IMR-90 (cell line): ENCODE data around the gene BTBD9. TPM values are rescaled to one million over a fixed set of nuclear protein-coding genes. Genes with fewer than 3 reads are reported as not detected.

Experiments used
- ATAC-seq: fragments of 200-7000 bp; cut with Tn5 transposase; 2 replicates; pipeline ENCODE4 v1.9.1; 2020; ENCODE audit warnings: low read depth, mild to moderate bottlenecking, moderate library complexity
- BruUV-seq: library from RNA; stranded (reverse); fragments of 400-500 nt; replicated peaks from 2 replicates; lab custom pipeline; 2021; lab: Mats Ljungman, UMichigan
- CTCF ChIA-PET: fragments of 300-600 bp; formaldehyde crosslinking; extraction: SDS; loops from one replicate; lab custom pipeline; 2021; ENCODE audit warnings: antibody characterized with exemption; lab: Yijun Ruan, JAX
- POLR2A ChIA-PET: fragments of 300-600 bp; sonication (Branson Sonifier 250); formaldehyde crosslinking; loops from one replicate; lab custom pipeline; 2022; ENCODE audit warnings: antibody characterized with exemption; ENCODE audit not compliant: unreplicated experiment; lab: Charles Lee
- DNase-seq: peaks from one replicate; pipeline ENCODE4 v3.0.0; 2013
- H2AFZ ChIP-seq: replicated peaks from 2 replicates; pipeline ENCODE3; 2013; ENCODE audit warnings: low read length, mild to moderate bottlenecking; ENCODE audit not compliant: poor library complexity
- H2AK5ac ChIP-seq: 2 replicates; pipeline ENCODE4 v1.6.1; 2013; ENCODE audit warnings: low read depth, low read length, inconsistent platforms
- H2AK9ac ChIP-seq: replicated peaks from 2 replicates; pipeline ENCODE3; 2013; ENCODE audit warnings: mild to moderate bottlenecking, low read depth, low read length, moderate library complexity; ENCODE audit not compliant: poor library complexity
- H2BK120ac ChIP-seq: 2 replicates; pipeline ENCODE4 v1.6.1; 2013; ENCODE audit warnings: low read depth, low read length, inconsistent platforms
- H2BK15ac ChIP-seq: 3 replicates; pipeline ENCODE4 v1.6.1; 2013; ENCODE audit warnings: low read depth, low read length, inconsistent platforms
- H2BK20ac ChIP-seq: 2 replicates; pipeline ENCODE4 v1.6.1; 2013; ENCODE audit warnings: low read depth, mild to moderate bottlenecking, inconsistent platforms, low read length, moderate library complexity
- H2BK5ac ChIP-seq: 2 replicates; pipeline ENCODE4 v1.6.1; 2013; ENCODE audit warnings: mild to moderate bottlenecking, low read depth, low read length, inconsistent platforms; ENCODE audit not compliant: poor library complexity, severe bottlenecking
- H3K14ac ChIP-seq: replicated peaks from 2 replicates; pipeline ENCODE4 v1.6.1; 2013; ENCODE audit warnings: low read depth, low read length, inconsistent platforms
- H3K18ac ChIP-seq: 2 replicates; pipeline ENCODE4 v1.6.1; 2013; ENCODE audit warnings: low read depth, low read length, control low read depth
- H3K23ac ChIP-seq: 2 replicates; pipeline ENCODE4 v1.6.1; 2013; ENCODE audit warnings: low read depth, low read length, inconsistent platforms
- H3K27ac ChIP-seq: 2 replicates; pipeline ENCODE4 v1.5.1; 2013; ENCODE audit warnings: mild to moderate bottlenecking, control low read depth, low read length; ENCODE audit not compliant: insufficient read depth
- H3K27me3 ChIP-seq: 2 replicates; pipeline ENCODE4 v1.6.1; 2013; ENCODE audit warnings: low read length; ENCODE audit not compliant: control insufficient read depth, insufficient read depth
- H3K36me3 ChIP-seq: 2 replicates; pipeline ENCODE4 v1.6.1; 2013; ENCODE audit warnings: low read length, mixed read lengths; ENCODE audit not compliant: control insufficient read depth, insufficient read depth
- H3K4ac ChIP-seq: 2 replicates; pipeline ENCODE4 v1.6.1; 2013; ENCODE audit warnings: low read depth, low read length, inconsistent platforms
- H3K4me1 ChIP-seq: 2 replicates; pipeline ENCODE4 v1.6.1; 2013; ENCODE audit warnings: low read length, mixed read lengths; ENCODE audit not compliant: control insufficient read depth, insufficient read depth
- H3K4me2 ChIP-seq: 2 replicates; pipeline ENCODE4 v1.6.1; 2013; ENCODE audit warnings: low read depth, mild to moderate bottlenecking, control low read depth, low read length, moderate library complexity
- H3K4me3 ChIP-seq: 2 replicates; pipeline ENCODE4 v1.5.1; 2013; ENCODE audit warnings: low read depth, mild to moderate bottlenecking, control low read depth, low read length, moderate library complexity; ENCODE audit not compliant: insufficient read depth
- H3K56ac ChIP-seq: 2 replicates; pipeline ENCODE4 v1.6.1; 2013; ENCODE audit warnings: low read length, inconsistent platforms; ENCODE audit not compliant: insufficient read depth; ENCODE audit errors: extremely low read depth
- H3K79me1 ChIP-seq, 2 experiments: 2 replicates each; pipeline ENCODE4 v1.6.1; 2013; ENCODE audit warnings: low read length in 2 of 2, inconsistent platforms in 1 of 2, low read depth in 1 of 2
- H3K9ac ChIP-seq: 2 replicates; pipeline ENCODE4 v1.6.1; 2013; ENCODE audit warnings: low read depth, low read length, control low read depth
- H3K9me1 ChIP-seq: 2 replicates; pipeline ENCODE4 v1.6.1; 2013; ENCODE audit warnings: low read length, inconsistent platforms; ENCODE audit not compliant: insufficient read depth
- H3K9me3 ChIP-seq: 2 replicates; pipeline ENCODE4 v1.6.1; 2013; ENCODE audit warnings: low read length; ENCODE audit not compliant: control insufficient read depth, insufficient read depth
- H4K20me1 ChIP-seq: 2 replicates; pipeline ENCODE4 v1.6.1; 2013; ENCODE audit warnings: low read length, inconsistent platforms; ENCODE audit not compliant: insufficient read depth
- H4K5ac ChIP-seq: 2 replicates; pipeline ENCODE4 v1.6.1; 2013; ENCODE audit warnings: mild to moderate bottlenecking, low read depth, low read length, control low read depth
- H4K8ac ChIP-seq, 2 experiments: 2 replicates each; pipeline ENCODE4 v1.6.1; 2013; ENCODE audit warnings: low read depth in 2 of 2, low read length in 2 of 2, control low read depth in 1 of 2, inconsistent platforms in 1 of 2
- H4K91ac ChIP-seq: 2 replicates; pipeline ENCODE4 v1.6.1; 2013; ENCODE audit warnings: low read depth, low read length, inconsistent platforms; ENCODE audit not compliant: insufficient read depth
- BHLHE40 ChIP-seq: fragments of 150-350 bp; IDR thresholded peaks from 2 replicates; pipeline ENCODE4 v1.6.1; 2016; ENCODE audit warnings: mild to moderate bottlenecking, low read depth, low read length
- CEBPB ChIP-seq: IDR thresholded peaks from 2 replicates; pipeline ENCODE4 v1.6.1; 2012; ENCODE audit warnings: low read depth, low read length, improper control_type of control experiment
- CHD1 ChIP-seq: IDR thresholded peaks from 2 replicates; pipeline ENCODE4 v1.6.1; 2012; ENCODE audit warnings: low read depth, low read length, improper control_type of control experiment
- ELK1 ChIP-seq: fragments of 150-350 bp; IDR thresholded peaks from 2 replicates; pipeline ENCODE4 v1.6.1; 2016; ENCODE audit warnings: low read depth, mild to moderate bottlenecking, low read length, moderate library complexity, borderline replicate concordance
- FOS ChIP-seq: fragments of 150-350 bp; IDR thresholded peaks from 2 replicates; pipeline ENCODE4 v1.6.1; 2016; ENCODE audit warnings: low read depth, low read length
- MAFK ChIP-seq: IDR thresholded peaks from 2 replicates; pipeline ENCODE4 v1.6.1; 2012; ENCODE audit warnings: low read depth, low read length, improper control_type of control experiment
- MAZ ChIP-seq: IDR thresholded peaks from 2 replicates; pipeline ENCODE4 v1.6.1; 2012; ENCODE audit warnings: low read depth, mild to moderate bottlenecking, low read length, improper control_type of control experiment, moderate library complexity, borderline replicate concordance
- MXI1 ChIP-seq: IDR thresholded peaks from 2 replicates; pipeline ENCODE4 v1.6.1; 2012; ENCODE audit warnings: low read depth, mild to moderate bottlenecking, low read length, moderate library complexity, borderline replicate concordance
- NFE2L2 ChIP-seq: fragments of 150-350 bp; IDR thresholded peaks from 2 replicates; pipeline ENCODE4 v1.6.1; 2016; ENCODE audit warnings: low read depth, mild to moderate bottlenecking, low read length
- POLR2A ChIP-seq: IDR thresholded peaks from 2 replicates; pipeline ENCODE4 v1.6.1; 2012; ENCODE audit warnings: mild to moderate bottlenecking, low read depth, low read length
- RAD21 ChIP-seq: IDR thresholded peaks from 2 replicates; pipeline ENCODE4 v1.6.1; 2012; ENCODE audit warnings: low read length, improper control_type of control experiment
- RCOR1 ChIP-seq: IDR thresholded peaks from 2 replicates; pipeline ENCODE4 v1.6.1; 2012; ENCODE audit warnings: mild to moderate bottlenecking, low read length, improper control_type of control experiment; ENCODE audit not compliant: insufficient replicate concordance
- RFX5 ChIP-seq: IDR thresholded peaks from 2 replicates; pipeline ENCODE4 v1.8.0; 2012; ENCODE audit warnings: low read depth, mild to moderate bottlenecking, low read length, moderate library complexity
- SMC3 ChIP-seq: fragments of 150-350 bp; IDR thresholded peaks from 2 replicates; pipeline ENCODE4 v1.6.1; 2016; ENCODE audit warnings: low read depth, mild to moderate bottlenecking, antibody characterized with exemption, low read length, moderate library complexity
- USF2 ChIP-seq: fragments of 150-350 bp; IDR thresholded peaks from 2 replicates; pipeline ENCODE4 v1.6.1; 2017; ENCODE audit warnings: mild to moderate bottlenecking, antibody characterized with exemption, low read length, low read depth
- WGBS, 2 experiments: methylation state at CpG; one replicate each; pipeline versions ENCODE4 v1.1.5 to v1.1.7; 2013; ENCODE audit warnings: missing lambda C conversion rate in 2 of 2; ENCODE audit not compliant: insufficient read length in 1 of 2; ENCODE audit errors: extremely low coverage in 2 of 2; 5-methylcytosine and 5-hydroxymethylcytosine counted together
- dilution Hi-C: fragments of 300-500 bp; cut with HindIII; formaldehyde crosslinking; loops from one replicate; pipeline ENCODE4 v1.14.3; 2018; ENCODE audit warnings: low sequenced_read_pairs; ENCODE audit not compliant: unreplicated experiment
- in situ Hi-C: fragments of 300-500 bp; cut with MboI; formaldehyde crosslinking; loops from 3 replicates; pipeline ENCODE4 v1.14.3; 2019; ENCODE audit warnings: low sequenced_read_pairs, inconsistent platforms, mixed read lengths
- intact Hi-C: fragments of 100-400 bp; cut with micrococcal nuclease; formaldehyde crosslinking; loops from 2 replicates; pipeline ENCODE4 v1.10.0; 2022
- polyA plus RNA-seq, 3 experiments: library from polyadenylated mRNA; depleted of rRNA; stranded (reverse); fragments of >200 nt; gene quantifications; 2 replicates each; pipeline ENCODE4 v1.2.3, GENCODE V29; 2012; ENCODE audit warnings: low replicate concordance in 1 of 3
- total RNA-seq: library from RNA; depleted of rRNA; stranded (reverse); fragments of >200 nt; gene quantifications from 2 replicates; pipeline ENCODE4 v1.2.3, GENCODE V29; 2012

BTBD9 gene
- total and polyA plus RNA-seq, 2 of the 4 experiments (the other 2 are of a cell fraction): 4.1 to 22.0 TPM

GRCh38 chr6:38346291-38347079 lies 293.2 kb downstream of the BTBD9 start (continued):
- TF ChIP-seq NFE2L2: no peak
- no peak for TF ChIP-seq CHD1

GRCh38 chr6:38345586-38345985 lies 294.1 kb downstream of the BTBD9 start:
- Histone ChIP-seq H4K8ac (no peak overlapping the region), H2AK9ac (no peak overlapping the region), H2BK20ac (no peak overlapping the region), H3K4ac (0 out of 2 replicates have a peak overlapping the region, but pooled peaks have one; percentile 16), H4K20me1 (no peaks in the 10 kb centered on the region), H4K91ac (no peak overlapping the region), H3K4me2 (no peak overlapping the region), H3K27ac (no peak overlapping the region), H4K5ac (no peak overlapping the region), H2AFZ (no peak overlapping the region), H3K4me3 (no peak overlapping the region), H2AK5ac (peak overlapping the region; percentile 4; the same call in 1 of the 2 replicates), H3K9ac (no peak overlapping the region), H3K36me3 (no peaks in the 10 kb centered on the region), H3K18ac (no peak overlapping the region), H3K27me3 (no peaks in the 10 kb centered on the region), H3K9me3 (no peaks in the 10 kb centered on the region), H3K4me1 (peaks cover 11% of the 10 kb centered on the region), H2BK5ac (no peak overlapping the region), H3K79me1 (peaks cover 2 to 8% of the 10 kb centered on the region in 2 experiments; a peak in 3 of 4 replicates), H2BK120ac (0 out of 2 replicates have a peak overlapping the region, but pooled peaks have one; percentile 3), H3K56ac (no peak overlapping the region), H3K23ac (no peak overlapping the region), H3K9me1 (peaks cover 10% of the 10 kb centered on the region), H3K14ac (no peak overlapping the region), H2BK15ac (no peak overlapping the region)
- CTCF ChIA-PET: no interaction called here
- no peak for TF ChIP-seq POLR2A
- TF ChIP-seq FOS: no peak
- no peak for TF ChIP-seq MAFK
- TF ChIP-seq CEBPB: no peak
- no peak for TF ChIP-seq NFE2L2
- TF ChIP-seq CHD1: no peak
- no peak for TF ChIP-seq MXI1
- no peak for TF ChIP-seq SMC3
- TF ChIP-seq MAZ: no peak
- TF ChIP-seq RCOR1: no peak
- no peak for TF ChIP-seq BHLHE40
- no peak for TF ChIP-seq RFX5
- no peak for TF ChIP-seq ELK1
- TF ChIP-seq USF2: no peak
- no peak for TF ChIP-seq RAD21
- in situ Hi-C loops (no loop called here), intact Hi-C loops (no loop called here), dilution Hi-C loops (no loop called here)
- ATAC-seq (no peak), DNase-seq (no peak)
- POLR2A ChIA-PET: no interaction called here
- WGBS, 2 experiments: 70% methylated on average over 3 of the region's 5 CpGs; no CpG with 5 or more reads in 1 of the 2 experiments
- BruUV-seq: no TSS peak
